Stimulated activated CD8-positive, alpha-beta memory T cell treated with anti-CD3 and anti-CD28 coated beads, Interleukin-2, amount 100 ng/mL, for 1 hour (primary cell): Measurements from ENCODE around the gene RRM1.

ENCODE experiments used
- DNase-seq, 2 donors: peaks; one replicate each; pipeline ENCODE4 v3.0.0-alpha.2; 2020; ENCODE audit warnings: low read depth in 2 of 2

The RRM1 gene

GRCh38 chr11:4186464-4187054, 92.0 kb downstream of the RRM1 start:
- no peak for DNase-seq

GRCh38 chr11:4187055-4187988, 92.7 kb downstream of the RRM1 start:
- DNase-seq, result peak; percentile 69 to 73
